Measurements from ENCODE around the gene ELN.
"Not testable (repeated sequence)": the region's sequence is repeated elsewhere in the genome, so short reads cannot be mapped to it uniquely, and the experiment has no call there.

ELN gene

DNA sequence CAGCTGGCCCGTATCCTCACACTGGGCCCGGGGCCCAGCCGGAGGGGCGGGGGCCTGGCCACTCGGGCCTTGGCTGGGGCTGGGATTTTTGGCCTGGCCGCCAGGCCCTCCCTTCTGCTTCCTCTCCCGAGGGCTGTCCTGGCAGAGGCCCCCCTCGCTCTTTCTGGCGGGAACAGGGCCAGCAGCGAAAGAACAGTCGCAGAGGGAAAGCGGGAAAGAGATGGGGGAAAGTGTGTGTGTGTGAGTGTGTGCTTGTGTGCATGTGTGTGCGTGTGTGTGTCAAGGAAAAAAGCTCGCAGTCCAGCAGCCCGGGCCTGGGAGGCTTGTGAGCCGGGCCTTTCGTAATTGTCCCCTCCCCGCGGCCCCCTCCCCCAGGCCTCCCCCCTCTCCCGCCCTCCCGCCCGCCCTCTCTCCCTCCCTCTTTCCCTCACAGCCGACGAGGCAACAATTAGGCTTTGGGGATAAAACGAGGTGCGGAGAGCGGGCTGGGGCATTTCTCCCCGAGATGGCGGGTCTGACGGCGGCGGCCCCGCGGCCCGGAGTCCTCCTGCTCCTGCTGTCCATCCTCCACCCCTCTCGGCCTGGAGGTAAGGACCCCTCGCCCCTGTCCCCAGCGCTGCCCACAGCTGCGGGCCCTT, at the start of gene ELN:
Gene ELN (plus strand): TSS at position 491 of the 638 bp plus-strand sequence. CDS start 15 bp downstream, at position 506.
- no peak for DNase-seq (ENCODE audit: low read depth in 2 of 3, low spot score in 1 of 3)

DNA sequence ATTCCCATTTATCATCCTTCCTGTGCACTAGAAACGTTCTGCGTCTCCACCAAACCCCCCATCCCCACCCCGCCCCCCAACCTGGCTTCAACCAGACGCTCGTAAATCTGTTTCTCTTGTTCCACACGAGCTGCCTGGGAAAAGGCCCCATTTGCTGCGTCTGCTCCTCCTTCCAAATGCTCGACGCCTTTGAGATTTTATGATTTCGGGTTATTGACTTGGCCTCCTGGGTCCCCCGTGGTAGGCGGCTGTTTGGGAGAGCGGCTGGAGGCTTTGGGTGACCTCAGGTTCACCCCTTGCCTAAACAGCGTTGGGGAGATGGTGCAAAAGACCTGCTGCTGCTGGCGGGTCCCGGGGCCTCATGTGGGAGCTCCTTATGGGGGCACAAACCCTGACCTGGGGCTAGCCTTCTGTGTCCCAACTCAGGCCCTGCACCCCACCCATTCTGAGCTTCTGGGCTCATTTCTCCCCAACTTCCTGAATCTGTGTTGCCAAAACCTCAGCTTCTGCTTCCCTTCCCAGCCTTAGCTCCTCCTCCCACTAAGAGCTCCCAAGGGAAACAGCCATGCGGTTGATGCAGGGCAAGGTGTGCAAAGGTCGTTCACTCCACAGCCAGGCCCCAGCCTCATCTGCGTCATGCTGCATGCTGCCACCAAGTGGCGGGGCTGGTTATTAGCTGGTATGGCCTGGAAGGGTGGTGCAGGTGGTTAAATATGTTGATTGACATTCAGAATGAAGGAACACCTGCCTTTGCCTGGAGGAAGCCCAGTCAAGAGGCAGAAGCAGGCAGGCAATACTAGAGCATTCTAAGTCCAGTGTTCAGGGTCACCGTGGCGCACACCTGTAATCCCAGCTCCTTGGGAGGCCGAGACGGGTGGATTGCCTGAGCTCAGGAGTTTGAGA, 49.1 kb upstream of the ELN start:
- DNase-seq (ENCODE audit: low read depth in 2 of 3, low spot score in 1 of 3), result no peak

GRCh38 chr7:73979656-73980055, 48.3 kb upstream of the ELN start:
- DNase-seq (ENCODE audit: low read depth in 2 of 3, low spot score in 1 of 3), result not testable (repeated sequence)

DNA sequence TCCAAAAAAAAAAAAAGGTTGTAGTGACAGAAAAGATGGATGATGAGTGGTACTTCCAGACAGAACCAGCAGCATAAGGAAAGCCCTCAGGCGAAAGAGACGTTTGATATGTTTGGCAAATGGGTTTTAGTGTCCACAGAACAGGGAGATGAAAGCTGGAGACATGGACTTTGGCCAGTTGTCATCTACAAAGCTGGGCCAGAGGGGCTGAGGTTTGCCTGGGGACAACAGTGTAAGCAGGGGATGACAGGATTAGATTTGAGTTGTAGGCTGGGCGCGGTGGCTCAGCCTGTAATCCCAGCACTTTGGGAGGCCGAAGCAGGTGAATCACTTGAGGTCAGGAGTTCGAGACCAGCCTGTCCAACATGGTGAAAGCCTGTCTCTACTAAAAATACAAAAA, 47.8 kb upstream of the ELN start:
- DNase-seq (ENCODE audit: low read depth in 2 of 3, low spot score in 1 of 3), result no peak

DNA sequence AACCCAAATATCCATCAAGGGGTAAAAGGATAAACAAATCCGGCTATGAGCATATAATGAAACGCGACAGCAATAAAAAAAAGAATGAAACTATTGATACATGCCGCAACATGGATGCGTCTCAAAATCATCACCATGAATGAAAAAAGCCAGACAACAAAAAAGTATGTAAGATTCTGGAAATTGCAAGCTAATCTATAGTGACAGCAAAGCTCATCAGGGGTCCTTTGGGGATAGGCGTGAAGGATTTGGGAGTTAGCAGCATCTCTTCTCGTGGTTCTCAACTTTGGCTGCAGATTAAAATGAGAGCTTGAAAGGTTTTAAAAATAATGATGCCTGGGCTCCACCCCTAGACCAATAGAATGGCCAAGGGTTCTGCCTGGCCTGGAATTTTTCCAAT, 46.0 kb upstream of the ELN start:
- no peak for DNase-seq (ENCODE audit: low read depth in 2 of 3, low spot score in 1 of 3)

GRCh38 chr7:73983437-73984164, 44.4 kb upstream of the ELN start:
- no peak for DNase-seq (ENCODE audit: low read depth in 2 of 3, low spot score in 1 of 3)

- no peak for DNase-seq (ENCODE audit: low read depth in 2 of 3, low spot score in 1 of 3)
Observed at GRCh38 chr7:73984481-73985205, 43.3 kb upstream of the ELN start.

DNA sequence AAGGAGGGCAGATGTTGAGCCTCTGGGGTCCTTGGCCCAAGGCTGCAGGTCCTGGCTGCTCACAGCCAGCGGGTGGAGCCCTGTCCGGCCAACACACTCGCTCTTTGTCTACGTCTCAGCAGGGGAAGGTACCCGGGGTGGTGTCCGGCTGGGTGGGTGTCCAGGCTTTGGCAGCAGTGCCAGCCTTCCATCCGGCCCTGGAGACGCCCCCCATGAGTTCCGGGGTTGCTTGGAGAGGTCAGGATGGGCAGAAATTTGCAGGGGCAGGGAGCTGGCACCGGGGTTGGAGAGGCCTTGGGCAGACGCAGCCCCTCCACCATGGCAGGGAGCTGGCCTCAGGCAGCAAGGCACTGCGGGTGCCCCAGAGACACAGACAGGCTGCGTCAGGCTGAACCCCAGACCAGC, 42.2 kb upstream of the ELN start:
- DNase-seq (ENCODE audit: low read depth in 2 of 3, low spot score in 1 of 3), result no peak

- DNase-seq (ENCODE audit: low read depth in 2 of 3, low spot score in 1 of 3), result no peak
Observed at GRCh38 chr7:73986158-73986631, 41.8 kb upstream of the ELN start.

GRCh38 chr7:73987298-73987697, 40.7 kb upstream of the ELN start:
- no peak for DNase-seq (ENCODE audit: low read depth in 2 of 3, low spot score in 1 of 3)

DNA sequence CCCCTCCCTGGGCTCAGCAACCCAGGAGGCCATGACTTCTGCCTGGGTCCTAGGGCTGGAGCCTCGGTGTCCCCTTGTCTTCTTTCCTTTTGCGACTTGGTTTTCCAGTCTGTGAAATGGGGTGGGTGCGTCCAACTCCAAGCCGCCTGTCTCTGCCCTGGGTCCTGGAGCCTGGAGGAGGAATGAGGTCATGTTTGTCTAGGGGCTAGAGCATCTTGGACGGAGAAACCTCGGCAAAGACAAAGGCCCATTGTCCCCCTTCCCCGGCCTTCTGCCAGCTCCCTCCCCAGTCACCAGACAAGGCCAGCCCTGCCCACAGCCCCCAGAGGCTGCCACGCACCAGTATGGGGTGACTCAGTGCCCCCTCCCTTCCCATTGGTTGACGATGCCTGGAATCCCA, 39.8 kb upstream of the ELN start:
- DNase-seq (ENCODE audit: low read depth in 2 of 3, low spot score in 1 of 3), result no peak

- DNase-seq (ENCODE audit: low read depth in 2 of 3, low spot score in 1 of 3), result no peak
Observed at GRCh38 chr7:73991522-73992100, 36.4 kb upstream of the ELN start.

- no peak for DNase-seq (ENCODE audit: low read depth in 2 of 3, low spot score in 1 of 3)
Observed at GRCh38 chr7:73992101-73992562, 35.8 kb upstream of the ELN start.

- no peak for DNase-seq (ENCODE audit: low read depth in 2 of 3, low spot score in 1 of 3)
Observed at GRCh38 chr7:73994023-73994422, 34.0 kb upstream of the ELN start.

- no peak for DNase-seq (ENCODE audit: low read depth in 2 of 3, low spot score in 1 of 3)
Observed at GRCh38 chr7:73994761-73995160, 33.2 kb upstream of the ELN start.

GRCh38 chr7:73995330-73995729, 32.6 kb upstream of the ELN start:
- no peak for DNase-seq (ENCODE audit: low read depth in 2 of 3, low spot score in 1 of 3)

- no peak for DNase-seq (ENCODE audit: low read depth in 2 of 3, low spot score in 1 of 3)
Observed at GRCh38 chr7:73995821-73996511, 32.0 kb upstream of the ELN start.

- no peak for DNase-seq (ENCODE audit: low read depth in 2 of 3, low spot score in 1 of 3)
Observed at GRCh38 chr7:73997056-73997455, 30.9 kb upstream of the ELN start.

GRCh38 chr7:73999664-74000435, 28.1 kb upstream of the ELN start:
- DNase-seq (ENCODE audit: low read depth in 2 of 3, low spot score in 1 of 3), result no peak
